Epithelial cell of prostate (primary cell): ENCODE measurements around the gene GSK3B.
A peak's percentile ranks its signal among the peaks of the same experiment; 100 is the strongest.

Experiments
- DNase-seq: peaks from one replicate; pipeline ENCODE4 v3.0.0-alpha.2; 2011; ENCODE audit warnings: low read depth, low spot score
- H3K27ac ChIP-seq: fragments of 450-650 bp; 2 replicates; pipeline ENCODE4 v1.5.1; 2017; ENCODE audit warnings: mild to moderate bottlenecking

The GSK3B gene

GRCh38 chr3:119964294-119964693 lies 130.0 kb downstream of the GSK3B start:
- no peak for DNase-seq
- H3K27ac ChIP-seq = no peak overlapping the region

GRCh38 chr3:119955972-119956371 lies 138.3 kb downstream of the GSK3B start:
- H3K27ac ChIP-seq = no peak overlapping the region
- DNase-seq = no peak

DNA sequence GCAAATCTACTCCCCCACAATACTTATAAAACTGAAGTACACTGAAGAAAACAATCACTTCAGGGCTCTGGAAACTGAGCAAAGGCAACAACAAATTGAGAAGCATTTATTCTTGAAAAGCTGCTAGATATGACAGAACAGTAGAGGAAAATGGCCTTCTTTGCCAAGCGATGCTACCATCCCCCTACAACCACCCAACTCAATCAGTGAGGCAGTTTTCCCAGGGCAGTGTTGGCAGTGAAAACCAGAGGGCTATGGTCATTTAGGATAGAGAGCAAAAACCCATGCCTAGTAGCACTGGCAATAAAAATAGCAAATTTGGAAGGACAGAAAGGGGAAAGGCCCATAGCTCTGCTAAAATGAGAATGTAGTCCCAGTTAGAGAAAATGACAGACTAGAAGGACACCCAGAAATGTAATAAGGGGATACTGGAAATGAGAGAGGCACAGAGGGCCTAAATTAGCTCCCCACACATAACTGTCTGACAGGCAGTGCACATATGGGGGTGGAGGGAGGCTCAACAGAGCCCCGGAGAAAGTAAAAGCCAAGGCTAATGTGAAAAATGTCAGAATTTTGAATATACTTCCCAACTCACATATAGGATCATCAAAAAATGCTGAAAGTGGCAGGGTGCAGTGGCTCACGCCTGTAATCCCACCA lies 143.5 kb downstream of the GSK3B start:
- DNase-seq = no peak
- no peak overlapping the region for H3K27ac ChIP-seq

DNA sequence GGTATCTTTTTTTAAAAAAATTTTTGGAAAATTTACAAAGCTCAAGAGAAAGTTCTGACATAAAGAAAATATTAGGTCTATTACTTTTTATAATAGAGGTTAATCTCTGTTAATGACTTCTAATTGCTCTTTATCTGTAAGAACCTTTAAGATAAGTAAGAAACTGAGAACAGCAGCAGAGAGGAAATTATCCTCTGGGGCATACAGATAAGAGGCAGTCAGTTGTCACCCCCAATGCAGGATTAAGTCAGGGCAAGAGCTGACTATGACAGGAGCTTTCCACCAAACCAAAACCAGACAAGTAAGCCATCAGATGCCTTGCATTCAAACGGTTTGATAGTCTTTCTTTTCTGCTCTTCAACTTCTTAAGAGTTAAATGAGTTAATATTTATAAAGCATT lies 149.0 kb downstream of the GSK3B start:
- no peak for DNase-seq
- H3K27ac ChIP-seq = no peak overlapping the region

DNA sequence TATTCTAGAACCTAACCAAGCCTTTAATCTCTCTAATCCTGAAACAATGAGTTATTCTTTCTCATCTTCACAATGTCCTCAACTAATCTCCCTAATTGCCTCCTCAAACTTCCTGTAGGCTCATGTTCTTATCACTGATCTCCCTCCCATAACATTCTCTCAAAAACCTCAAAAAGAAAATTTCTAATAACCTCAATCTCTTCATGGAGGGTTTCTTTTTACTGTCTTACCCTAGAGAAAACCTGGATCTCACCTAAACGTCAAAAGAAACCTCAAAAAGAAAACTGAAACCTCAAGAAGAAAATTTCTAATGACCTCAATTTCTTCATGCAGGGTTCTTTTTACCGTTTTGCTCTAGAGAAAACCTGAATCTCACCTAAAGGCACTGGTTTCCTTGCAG lies 150.2 kb downstream of the GSK3B start:
- no peak for DNase-seq
- no peak overlapping the region for H3K27ac ChIP-seq

DNA sequence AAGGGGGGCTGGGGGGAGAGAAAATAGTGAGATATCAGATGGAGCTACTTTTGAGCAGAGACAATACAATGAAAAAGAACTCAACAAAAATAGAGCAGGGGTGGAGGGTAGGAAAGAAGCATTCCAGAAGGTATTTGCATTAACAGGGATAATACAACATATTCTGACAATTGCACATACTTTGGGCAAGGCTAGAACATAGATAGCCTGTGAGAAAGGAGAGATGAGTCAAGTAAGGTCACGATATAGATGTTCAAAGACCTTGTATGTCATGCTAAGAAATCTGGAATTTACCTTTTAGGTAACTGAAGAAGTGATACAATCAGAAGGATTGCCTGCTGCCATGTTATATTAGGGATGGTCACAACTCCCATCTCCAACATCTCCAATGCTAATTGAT lies 155.2 kb downstream of the GSK3B start:
- DNase-seq = no peak
- no peak overlapping the region for H3K27ac ChIP-seq

GRCh38 chr3:119937229-119937628 lies 157.0 kb downstream of the GSK3B start:
- no peak for DNase-seq
- H3K27ac ChIP-seq = no peak overlapping the region

DNA sequence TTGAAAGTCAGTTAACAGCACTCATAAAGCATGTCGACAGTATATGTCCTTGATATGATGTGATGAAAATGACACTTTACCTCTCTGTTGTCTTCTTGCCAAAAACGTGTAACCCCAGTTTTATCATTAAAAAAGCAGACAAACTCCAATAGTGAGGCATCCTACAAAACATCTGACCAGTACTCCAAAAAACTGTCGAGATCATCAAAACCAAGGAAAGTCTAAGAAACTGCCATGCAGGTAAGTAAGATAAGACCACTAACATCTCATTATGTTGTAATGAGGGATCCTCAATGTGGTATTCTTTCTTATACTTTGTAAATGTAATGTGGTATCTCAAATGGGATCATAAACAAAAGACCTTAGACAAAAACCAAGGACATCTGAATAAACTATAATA lies 160.0 kb downstream of the GSK3B start:
- H3K27ac ChIP-seq = no peak overlapping the region
- no peak for DNase-seq

GRCh38 chr3:119933207-119933606 lies 161.0 kb downstream of the GSK3B start:
- no peak overlapping the region for H3K27ac ChIP-seq
- DNase-seq = no peak

DNA sequence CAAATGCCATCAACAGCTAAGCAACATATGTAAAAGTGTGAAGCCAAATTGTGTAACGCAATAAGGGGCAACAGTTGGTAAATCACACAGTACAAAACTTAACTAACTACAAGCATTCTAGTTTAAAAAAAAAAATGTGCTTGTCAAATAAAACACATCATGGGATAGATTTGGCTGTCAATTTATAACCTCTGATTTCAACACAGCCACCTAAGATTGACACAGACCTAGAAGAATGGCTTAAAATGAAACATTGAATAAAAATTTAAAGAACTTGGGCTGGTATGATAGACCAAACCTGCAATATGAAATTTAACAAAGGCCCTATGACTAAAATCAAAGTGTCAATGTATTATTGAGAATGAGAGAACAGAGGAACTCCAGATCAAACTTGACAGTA lies 164.0 kb downstream of the GSK3B start:
- H3K27ac ChIP-seq = no peak overlapping the region
- no peak for DNase-seq

GRCh38 chr3:119927190-119927589 lies 167.1 kb downstream of the GSK3B start:
- no peak overlapping the region for H3K27ac ChIP-seq
- no peak for DNase-seq

- no peak for DNase-seq
- H3K27ac ChIP-seq = no peak overlapping the region
Observed at GRCh38 chr3:119924111-119925094, 169.8 kb downstream of the GSK3B start.

GRCh38 chr3:119918992-119919933 lies 175.0 kb downstream of the GSK3B start:
- DNase-seq = no peak
- H3K27ac ChIP-seq = no peak overlapping the region

GRCh38 chr3:119913021-119913420 lies 181.2 kb downstream of the GSK3B start:
- no peak for DNase-seq
- peak overlapping the region; percentile 65 for H3K27ac ChIP-seq

GRCh38 chr3:119912220-119912619 lies 182.0 kb downstream of the GSK3B start:
- DNase-seq = no peak
- peak overlapping the region; percentile 65 for H3K27ac ChIP-seq

DNA sequence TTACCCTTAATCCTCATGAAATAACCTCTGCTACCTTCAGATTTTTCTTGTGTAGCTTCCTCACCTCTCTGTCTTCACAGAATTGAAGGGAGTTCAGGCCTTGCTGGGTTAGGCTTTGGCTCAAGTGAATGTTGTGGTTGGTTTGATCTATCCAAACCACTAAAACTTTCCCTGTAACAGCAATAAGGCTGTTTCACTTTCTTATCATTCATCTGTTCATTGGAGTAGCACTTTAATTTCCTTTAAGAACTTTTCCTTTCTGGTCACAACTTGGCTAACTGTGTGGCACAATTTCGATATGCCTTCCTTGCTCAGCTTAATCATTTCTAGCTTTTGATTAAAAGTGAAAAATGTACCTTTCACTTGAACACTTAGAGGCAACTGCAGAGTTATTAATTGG lies 182.5 kb downstream of the GSK3B start:
- no peak for DNase-seq
- H3K27ac ChIP-seq = peak overlapping the region; percentile 65

DNA sequence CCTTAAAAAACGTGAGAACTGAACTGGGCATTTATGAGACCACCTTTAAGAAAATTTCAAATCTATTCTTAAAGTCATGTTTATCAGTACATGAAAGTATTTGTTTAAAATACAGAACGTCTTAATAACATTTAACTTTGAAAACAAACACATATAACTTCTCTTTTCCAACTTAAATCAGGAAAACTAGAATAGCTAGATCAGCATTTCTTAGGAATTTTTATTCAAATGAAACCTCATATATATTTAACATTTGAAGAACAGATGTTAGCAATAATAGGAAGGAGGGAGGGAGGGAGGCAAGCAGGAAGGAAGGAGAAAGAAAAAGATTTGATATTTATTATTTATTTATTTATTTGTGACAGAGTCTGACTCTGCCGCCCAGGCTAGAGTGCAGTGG lies 192.2 kb downstream of the GSK3B start:
- H3K27ac ChIP-seq = no peak overlapping the region
- DNase-seq = no peak

- no peak for DNase-seq
- H3K27ac ChIP-seq = no peak overlapping the region
Observed at GRCh38 chr3:119901148-119901547, 193.1 kb downstream of the GSK3B start.

GRCh38 chr3:119899192-119899511 lies 195.1 kb downstream of the GSK3B start:
- DNase-seq = no peak
- no peak overlapping the region for H3K27ac ChIP-seq

- H3K27ac ChIP-seq = no peak overlapping the region
- DNase-seq = no peak
Observed at GRCh38 chr3:119898478-119899191, 195.6 kb downstream of the GSK3B start.
